COR-L47 (cell line): ENCODE measurements around the gene KRTAP5-3.

Experiments used
- DNase-seq: peaks from one replicate; lab custom pipeline; 2025; lab: John Stamatoyannopoulos, UW

The KRTAP5-3 gene

GRCh38 chr11:1565173-1565903, 42.9 kb downstream of the KRTAP5-3 start:
- no peak for DNase-seq

- DNase-seq: no peak
Observed at GRCh38 chr11:1564535-1565172, 43.6 kb downstream of the KRTAP5-3 start.

GRCh38 chr11:1563697-1564534, 44.3 kb downstream of the KRTAP5-3 start:
- DNase-seq: no peak

- no peak for DNase-seq
Observed at GRCh38 chr11:1563149-1563638, 45.1 kb downstream of the KRTAP5-3 start.

- no peak for DNase-seq
Observed at GRCh38 chr11:1562469-1563148, 45.7 kb downstream of the KRTAP5-3 start.

GRCh38 chr11:1561955-1562354, 46.3 kb downstream of the KRTAP5-3 start:
- no peak for DNase-seq

- no peak for DNase-seq
Observed at GRCh38 chr11:1561266-1561665, 47.0 kb downstream of the KRTAP5-3 start.

GRCh38 chr11:1560649-1561251, 47.5 kb downstream of the KRTAP5-3 start:
- DNase-seq: no peak

GRCh38 chr11:1560002-1560648, 48.1 kb downstream of the KRTAP5-3 start:
- no peak for DNase-seq

GRCh38 chr11:1559111-1559951, 48.9 kb downstream of the KRTAP5-3 start:
- DNase-seq: no peak

GRCh38 chr11:1558775-1559110, 49.5 kb downstream of the KRTAP5-3 start:
- no peak for DNase-seq

- DNase-seq: no peak
Observed at GRCh38 chr11:1557904-1558774, 50.1 kb downstream of the KRTAP5-3 start.
